Measurements from ENCODE around the gene PRKN.

- TF ChIP-seq, protein P1, sequence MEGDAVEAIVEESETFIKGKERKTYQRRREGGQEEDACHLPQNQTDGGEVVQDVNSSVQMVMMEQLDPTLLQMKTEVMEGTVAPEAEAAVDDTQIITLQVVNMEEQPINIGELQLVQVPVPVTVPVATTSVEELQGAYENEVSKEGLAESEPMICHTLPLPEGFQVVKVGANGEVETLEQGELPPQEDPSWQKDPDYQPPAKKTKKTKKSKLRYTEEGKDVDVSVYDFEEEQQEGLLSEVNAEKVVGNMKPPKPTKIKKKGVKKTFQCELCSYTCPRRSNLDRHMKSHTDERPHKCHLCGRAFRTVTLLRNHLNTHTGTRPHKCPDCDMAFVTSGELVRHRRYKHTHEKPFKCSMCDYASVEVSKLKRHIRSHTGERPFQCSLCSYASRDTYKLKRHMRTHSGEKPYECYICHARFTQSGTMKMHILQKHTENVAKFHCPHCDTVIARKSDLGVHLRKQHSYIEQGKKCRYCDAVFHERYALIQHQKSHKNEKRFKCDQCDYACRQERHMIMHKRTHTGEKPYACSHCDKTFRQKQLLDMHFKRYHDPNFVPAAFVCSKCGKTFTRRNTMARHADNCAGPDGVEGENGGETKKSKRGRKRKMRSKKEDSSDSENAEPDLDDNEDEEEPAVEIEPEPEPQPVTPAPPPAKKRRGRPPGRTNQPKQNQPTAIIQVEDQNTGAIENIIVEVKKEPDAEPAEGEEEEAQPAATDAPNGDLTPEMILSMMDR (IDR thresholded peaks at IDR 0.05; ENCODE audit: low read depth, low read length) = no peak
- no peak for TF ChIP-seq MAX (IDR thresholded peaks at IDR 0.05; ENCODE audit: low read depth, low read length)
Measured at GRCh38 chr6:161414180-161414579, 1313.4 kb downstream of the PRKN start.
